H1 (cell line): ENCODE data around the gene THAP7. TPM values are rescaled to one million over a fixed set of nuclear protein-coding genes. Genes with fewer than 3 reads are reported as not detected.

Source experiments
- CTCF ChIA-PET: fragments of 300-600 bp; sonication (Branson Sonifier 250); formaldehyde crosslinking; loops from one replicate; lab custom pipeline; 2021; ENCODE audit not compliant: partially characterized antibody; lab: Charles Lee
- POLR2A ChIA-PET: fragments of 300-600 bp; sonication (Branson Sonifier 250); formaldehyde crosslinking; loops from one replicate; lab custom pipeline; 2021; ENCODE audit warnings: inconsistent platforms; ENCODE audit not compliant: partially characterized antibody; lab: Charles Lee
- DNase-seq, 2 experiments: peaks; one replicate each; pipeline versions ENCODE4 v3.0.0 to v3.0.0-alpha.2; 2010 to 2022; ENCODE audit warnings: low spot score in 2 of 2, low read depth in 1 of 2, mixed read lengths in 1 of 2
- FAIRE-seq: peaks from 2 replicates; lab custom pipeline; 2011; peaks lifted over from hg19 to GRCh38; lab: Jason Lieb, UNC
- H2AFZ ChIP-seq: 2 replicates; pipeline ENCODE4 v1.8.1; 2012; ENCODE audit warnings: low read length, inconsistent platforms
- H2AK5ac ChIP-seq: 2 replicates; pipeline ENCODE4 v1.6.1; 2013; ENCODE audit warnings: low read depth, low read length
- H2BK120ac ChIP-seq: replicated peaks from 2 replicates; pipeline ENCODE3; 2013; ENCODE audit warnings: low read depth, low read length, inconsistent platforms
- H2BK12ac ChIP-seq: 2 replicates; pipeline ENCODE4 v1.6.1; 2013; ENCODE audit warnings: low read depth, low read length
- H2BK15ac ChIP-seq: 2 replicates; pipeline ENCODE4 v1.6.1; 2013; ENCODE audit warnings: low read length
- H2BK20ac ChIP-seq: 2 replicates; pipeline ENCODE4 v1.6.1; 2013; ENCODE audit warnings: low read length
- H2BK5ac ChIP-seq: 2 replicates; pipeline ENCODE4 v1.6.1; 2013; ENCODE audit warnings: low read depth, low read length
- H3K14ac ChIP-seq: 2 replicates; pipeline ENCODE4 v1.6.1; 2013; ENCODE audit warnings: inconsistent platforms; ENCODE audit not compliant: insufficient read length
- H3K18ac ChIP-seq: 2 replicates; pipeline ENCODE4 v1.6.1; 2013; ENCODE audit warnings: low read length; ENCODE audit errors: extremely low read depth
- H3K23ac ChIP-seq: 2 replicates; pipeline ENCODE4 v1.6.1; 2013; ENCODE audit warnings: inconsistent platforms; ENCODE audit not compliant: insufficient read length
- H3K23me2 ChIP-seq: 2 replicates; pipeline ENCODE4 v1.6.1; 2013; ENCODE audit warnings: low read depth, low read length
- H3K27ac ChIP-seq: 2 replicates; pipeline ENCODE4 v1.6.1; 2011; ENCODE audit warnings: low read depth, low read length, inconsistent platforms
- H3K27me3 ChIP-seq, 4 experiments: replicated peaks in 1 of 4; 1 replicate in 1 of 4; 2 replicates in 3 of 4; pipeline versions ENCODE4 v1.6.1 to v1.8.1; 2011 to 2013; ENCODE audit warnings: low read length in 3 of 4, mild to moderate bottlenecking in 3 of 4, inconsistent platforms in 2 of 4, mixed read lengths in 2 of 4, moderate library complexity in 1 of 4; ENCODE audit not compliant: control insufficient read depth in 3 of 4, insufficient read depth in 3 of 4; ENCODE audit errors: extremely low read depth in 1 of 4
- H3K36me3 ChIP-seq, 4 experiments: 2 replicates each; pipeline versions ENCODE4 v1.6.1 to v1.8.1; 2011 to 2013; ENCODE audit warnings: mild to moderate bottlenecking in 4 of 4, low read length in 3 of 4, moderate library complexity in 2 of 4, control low read depth in 1 of 4, inconsistent platforms in 1 of 4; ENCODE audit not compliant: insufficient read depth in 4 of 4, control insufficient read depth in 2 of 4
- H3K4ac ChIP-seq: replicated peaks from 2 replicates; pipeline ENCODE3; 2013; ENCODE audit warnings: low read length, low read depth, mixed read lengths, inconsistent platforms; ENCODE audit not compliant: insufficient read length
- H3K4me1 ChIP-seq, 4 experiments: replicated peaks in 1 of 4; 1 replicate in 1 of 4; 2 replicates in 3 of 4; pipeline versions ENCODE4 v1.6.1 to v1.8.1; 2011 to 2013; ENCODE audit warnings: low read length in 3 of 4, inconsistent platforms in 2 of 4, mixed read lengths in 1 of 4; ENCODE audit not compliant: insufficient read depth in 4 of 4, control insufficient read depth in 3 of 4
- H3K4me2 ChIP-seq, 2 experiments: 2 replicates each; pipeline versions ENCODE4 v1.6.1 to v1.8.1; 2011 to 2013; ENCODE audit warnings: low read depth in 2 of 2, low read length in 2 of 2, control low read depth in 1 of 2, inconsistent platforms in 1 of 2, mild to moderate bottlenecking in 1 of 2; ENCODE audit not compliant: insufficient read depth in 1 of 2
- H3K4me3 ChIP-seq, 4 experiments: fragments of 200-600, 300-600 bp in 1 of 4; sonication (generic), shearing (Covaris generic), sonication (Bioruptor Twin) in 1 of 4; 2 replicates each; pipeline versions ENCODE4 v1.5.1 to v1.8.1; 2011 to 2016; ENCODE audit warnings: low read length in 4 of 4, low read depth in 3 of 4, control low read depth in 2 of 4, inconsistent platforms in 2 of 4, mild to moderate bottlenecking in 2 of 4, mixed read lengths in 1 of 4, moderate library complexity in 1 of 4; ENCODE audit not compliant: insufficient read depth in 2 of 4; ENCODE audit errors: extremely low read depth in 1 of 4
- H3K56ac ChIP-seq: replicated peaks from 2 replicates; pipeline ENCODE3; 2013; ENCODE audit warnings: low read depth, mild to moderate bottlenecking, mixed read lengths, low read length, inconsistent platforms; ENCODE audit not compliant: insufficient read length
- H3K79me1 ChIP-seq: 2 replicates; pipeline ENCODE4 v1.6.1; 2013; ENCODE audit warnings: low read depth, low read length, control low read depth
- H3K79me2 ChIP-seq, 2 experiments: 2 replicates each; pipeline versions ENCODE4 v1.6.1 to v1.8.1; 2012 to 2013; ENCODE audit warnings: low read length in 2 of 2, mild to moderate bottlenecking in 2 of 2, inconsistent platforms in 1 of 2; ENCODE audit not compliant: insufficient read depth in 2 of 2, control insufficient read depth in 1 of 2
- H3K9ac ChIP-seq, 4 experiments: replicated peaks in 1 of 4; 1 replicate in 1 of 4; 2 replicates in 3 of 4; pipeline versions ENCODE4 v1.6.1 to v1.8.1; 2011 to 2013; ENCODE audit warnings: low read depth in 3 of 4, low read length in 3 of 4, control low read depth in 2 of 4, mild to moderate bottlenecking in 2 of 4, moderate library complexity in 2 of 4, inconsistent platforms in 1 of 4; ENCODE audit errors: extremely low read depth in 1 of 4
- H3K9me3 ChIP-seq, 2 experiments: 2 replicates each; pipeline versions ENCODE4 v1.6.1 to v1.8.1; 2012 to 2013; ENCODE audit warnings: mild to moderate bottlenecking in 2 of 2, moderate library complexity in 2 of 2, control low read depth in 1 of 2, inconsistent platforms in 1 of 2, low read depth in 1 of 2, low read length in 1 of 2, mixed read lengths in 1 of 2; ENCODE audit not compliant: insufficient read depth in 2 of 2
- H4K20me1 ChIP-seq, 2 experiments: replicated peaks in 1 of 2; 2 replicates each; pipeline versions ENCODE3 to v1.8.1; 2011 to 2013; ENCODE audit warnings: inconsistent platforms in 2 of 2, low read length in 2 of 2, mild to moderate bottlenecking in 1 of 2; ENCODE audit not compliant: insufficient read depth in 2 of 2, control insufficient read depth in 1 of 2
- H4K5ac ChIP-seq: 2 replicates; pipeline ENCODE4 v1.6.1; 2013; ENCODE audit warnings: low read length, low read depth, mixed read lengths, inconsistent platforms; ENCODE audit not compliant: insufficient read length
- H4K8ac ChIP-seq: 2 replicates; pipeline ENCODE4 v1.8.0; 2013; ENCODE audit warnings: mild to moderate bottlenecking, moderate library complexity, low read length, inconsistent platforms; ENCODE audit not compliant: insufficient read depth; ENCODE audit errors: extremely low read depth
- H4K91ac ChIP-seq: replicated peaks from 2 replicates; pipeline ENCODE3; 2013; ENCODE audit warnings: low read length, mixed read lengths, inconsistent platforms; ENCODE audit not compliant: insufficient read length
- ASH2L ChIP-seq: fragments of 200-600, 300-600 bp; sonication (generic); IDR thresholded peaks from one replicate; pipeline ENCODE4 v1.7.1; 2017; ENCODE audit warnings: low read length
- ATF3 ChIP-seq: IDR thresholded peaks from 2 replicates; pipeline ENCODE4 v1.6.1; 2011; ENCODE audit warnings: low read depth, mild to moderate bottlenecking, low read length; ENCODE audit not compliant: insufficient read depth
- CEBPB ChIP-seq: IDR thresholded peaks from 2 replicates; pipeline ENCODE4 v1.6.1; 2012; ENCODE audit warnings: low read depth, low read length
- CTBP2 ChIP-seq: IDR thresholded peaks from 2 replicates; pipeline ENCODE4 v1.7.0; 2011; ENCODE audit warnings: borderline replicate concordance, mild to moderate bottlenecking, moderate library complexity, mixed read lengths, low read length; ENCODE audit not compliant: insufficient read depth, insufficient read length
- KDM4A ChIP-seq: IDR thresholded peaks from one replicate; pipeline ENCODE4 v1.7.1; 2012; ENCODE audit warnings: low read depth, mild to moderate bottlenecking, moderate library complexity, low read length, inconsistent platforms; ENCODE audit not compliant: severe bottlenecking
- RXRA ChIP-seq: IDR thresholded peaks from 2 replicates; pipeline ENCODE4 v1.6.1; 2011; ENCODE audit warnings: low read depth, mild to moderate bottlenecking, low read length, moderate library complexity; ENCODE audit not compliant: insufficient read depth
- SIN3A ChIP-seq, 2 experiments: IDR thresholded peaks in 1 of 2; conservative IDR thresholded peaks in 1 of 2; 2 replicates each; pipeline ENCODE4 v1.6.1; 2011 to 2012; ENCODE audit warnings: low read length in 2 of 2, improper control_type of control experiment in 1 of 2, low read depth in 1 of 2, mild to moderate bottlenecking in 1 of 2
- SP2 ChIP-seq: IDR thresholded peaks from 2 replicates; pipeline ENCODE4 v1.6.1; 2012; ENCODE audit warnings: mild to moderate bottlenecking, low read length, inconsistent platforms
- SRF ChIP-seq: IDR thresholded peaks from 2 replicates; pipeline ENCODE4 v1.6.1; 2011; ENCODE audit warnings: mild to moderate bottlenecking, low read depth, low read length, moderate library complexity
- TAF7 ChIP-seq: optimal IDR thresholded peaks from 2 replicates; pipeline ENCODE3; 2011; ENCODE audit warnings: low read depth, mild to moderate bottlenecking, inconsistent platforms, low read length, moderate library complexity, borderline replicate concordance
- TEAD4 ChIP-seq: IDR thresholded peaks from 2 replicates; pipeline ENCODE4 v1.6.1; 2012; ENCODE audit warnings: low read depth, low read length, inconsistent platforms, mixed read lengths
- WGBS, 2 experiments: shearing (Covaris generic) in 1 of 2; methylation state at CpG; one replicate each; pipeline versions ENCODE4 v1.1.6 to v1.1.7; 2013 to 2015; ENCODE audit warnings: low lambda C conversion rate in 2 of 2, mixed read lengths in 2 of 2, inconsistent platforms in 1 of 2, low coverage in 1 of 2, missing lambda C conversion rate in 1 of 2; ENCODE audit not compliant: insufficient replicate concordance in 2 of 2, insufficient coverage in 1 of 2, insufficient read length in 1 of 2; ENCODE audit errors: extremely low coverage in 1 of 2, missing lambda C conversion rate in 1 of 2; 5-methylcytosine and 5-hydroxymethylcytosine counted together
- polyA plus RNA-seq, 7 experiments: library from polyadenylated mRNA; depleted of rRNA in 3 of 7; stranded (reverse) in 5 of 7; unstranded in 2 of 7; fragments of >200 nt in 5 of 7; fragments of 200-250 nt in 2 of 7; gene quantifications; 1 replicate in 5 of 7; 2 replicates in 1 of 7; 4 replicates in 1 of 7; pipeline versions ENCODE4 v1.2.1 to v1.2.3, GENCODE V29; 2011 to 2013; ENCODE audit warnings: missing spikeins in 2 of 7, mixed read lengths in 2 of 7
- total RNA-seq: library from RNA; stranded (reverse); fragmentation: NEBNext Ultra II Directional; extraction: Animal tissue kit (Norgen Biotek cat#: 25700); gene quantifications from 2 replicates; pipeline ENCODE4 v1.2.1, GENCODE V29; 2021

Gene THAP7
- total and polyA plus RNA-seq, 2 of the 8 experiments (the other 6 are each of a cell fraction or from before 2014, with no cell fraction given): 16.9 to 32.5 TPM

GRCh38 chr22:20952544-20953341 lies 49.2 kb downstream of the THAP7 start:
- Histone ChIP-seq H3K9ac (no peak overlapping the region), H3K4ac (no peak overlapping the region), H2AK5ac (no peak overlapping the region), H3K9me3 (no peaks in the 10 kb centered on the region), H2BK12ac (no peak overlapping the region), H3K23ac (no peak overlapping the region), H4K5ac (no peak overlapping the region), H2BK15ac (no peak overlapping the region), H3K23me2 (peaks cover 10% of the 10 kb centered on the region), H3K56ac (no peak overlapping the region), H3K27ac (no peak overlapping the region), H3K4me2 (no peak overlapping the region), H3K79me1 (peaks cover 16% of the 10 kb centered on the region), H2BK20ac (no peak overlapping the region), H2AFZ (no peak overlapping the region), H3K79me2 (peaks cover 0 to 46% of the 10 kb centered on the region in 2 experiments; a peak in 2 of 4 replicates), H3K4me3 (no peak overlapping the region), H4K91ac (no peak overlapping the region), H4K8ac (no peak overlapping the region), H4K20me1 (peaks cover 15 to 38% of the 10 kb centered on the region in 2 experiments), H2BK120ac (no peak overlapping the region), H3K27me3 (peaks cover 0 to 7% (median 3%) of the 10 kb centered on the region in 4 experiments; a peak in 4 of 7 replicates), H2BK5ac (no peak overlapping the region), H3K4me1 (peaks cover 0 to 6% (median 4%) of the 10 kb centered on the region in 4 experiments; a peak in 5 of 7 replicates), H3K36me3 (peaks cover 8 to 40% (median 28%) of the 10 kb centered on the region in 4 experiments; a peak in 7 of 8 replicates), H3K14ac (no peak overlapping the region), H3K18ac (no peak overlapping the region)
- CTCF ChIA-PET: interaction anchor here (0.8 to 13.5 kb wide), 6 partner anchors 10 to 46 kb away, joined by 3 to 115 read pairs (median 5); partner anchors contain the start of gene AIFM3
- FAIRE-seq (no peak), DNase-seq (no peak)
- WGBS, 2 experiments: 94% methylated on average over 13 of the region's 13 CpGs; no CpG with 5 or more reads in 1 of the 2 experiments
- POLR2A ChIA-PET: interaction anchor here (1.2 kb wide), 1 partner anchor 57 kb away, joined by 3 read pairs; no protein-coding TSS in a partner anchor
- TF ChIP-seq KDM4A: no peak
- no peak for TF ChIP-seq CTBP2
- no peak for TF ChIP-seq TAF7
- TF ChIP-seq SRF: no peak
- no peak for TF ChIP-seq TEAD4
- TF ChIP-seq SP2: no peak
- no peak for TF ChIP-seq SIN3A (conservative IDR thresholded peaks at IDR 0.05 in 1 of 2, IDR thresholded peaks at IDR 0.05 in 1 of 2; ENCODE audit: low read depth in 1 of 2, low read length in 2 of 2)
- TF ChIP-seq ASH2L: no peak
- TF ChIP-seq CEBPB: no peak
- no peak for TF ChIP-seq RXRA
- TF ChIP-seq ATF3: no peak
